A549 treated with Mapracorat at 1 μM for 4 hours (cell line): ENCODE data around the gene RHOT2. TPM values are rescaled to one million over a fixed set of nuclear protein-coding genes. Genes with fewer than 3 reads are reported as not detected.

Experiments
- total RNA-seq: library from RNA; stranded (reverse); fragments of 200-300 nt; extraction: Qiagen RNA extraction; gene quantifications from 5 replicates; pipeline ENCODE4 v1.2.3, GENCODE V29; 2022

Gene RHOT2
- 60.6 to 101 TPM (median 96.1 TPM) in 5 replicates for total RNA-seq

DNA sequence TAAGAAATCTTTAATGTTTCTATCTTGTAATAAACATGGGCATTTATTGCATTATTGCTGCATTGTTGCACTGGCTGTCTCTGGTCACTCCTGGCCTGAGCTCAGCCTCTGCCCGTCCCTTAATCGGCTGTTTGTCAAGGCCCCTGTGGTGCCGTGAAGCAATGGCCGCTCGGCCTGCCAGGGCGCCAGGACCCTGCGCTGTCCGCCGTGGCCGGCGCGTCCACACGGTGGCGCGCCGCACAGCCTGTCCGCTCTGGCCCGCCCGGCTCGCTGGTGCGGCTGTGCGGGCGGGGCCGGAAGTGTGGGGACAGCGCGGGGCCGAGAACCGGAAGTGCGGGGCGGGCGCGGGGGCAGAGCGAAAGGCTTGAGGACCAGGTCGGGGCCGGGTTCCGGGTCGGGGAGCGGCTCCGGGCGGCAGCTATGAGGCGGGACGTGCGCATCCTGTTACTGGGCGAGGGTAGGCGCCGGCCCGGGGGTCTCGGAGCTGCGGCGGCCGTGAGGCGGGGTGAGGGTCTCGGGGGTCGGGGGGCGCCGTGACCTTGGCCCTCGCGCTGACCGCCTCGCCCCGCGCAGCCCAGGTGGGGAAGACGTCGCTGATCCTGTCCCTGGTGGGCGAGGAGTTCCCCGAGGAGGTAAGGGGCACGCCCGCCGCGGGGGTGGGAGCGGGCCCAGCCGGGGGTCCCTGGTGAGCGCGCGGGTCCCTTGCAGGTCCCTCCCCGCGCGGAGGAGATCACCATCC lies at the start of gene RHOT2:
Gene RHOT2, plus strand, starts transcription at position 353 of the 739 bp plus-strand sequence. Its CDS starts 68 bp downstream, at position 421.

DNA sequence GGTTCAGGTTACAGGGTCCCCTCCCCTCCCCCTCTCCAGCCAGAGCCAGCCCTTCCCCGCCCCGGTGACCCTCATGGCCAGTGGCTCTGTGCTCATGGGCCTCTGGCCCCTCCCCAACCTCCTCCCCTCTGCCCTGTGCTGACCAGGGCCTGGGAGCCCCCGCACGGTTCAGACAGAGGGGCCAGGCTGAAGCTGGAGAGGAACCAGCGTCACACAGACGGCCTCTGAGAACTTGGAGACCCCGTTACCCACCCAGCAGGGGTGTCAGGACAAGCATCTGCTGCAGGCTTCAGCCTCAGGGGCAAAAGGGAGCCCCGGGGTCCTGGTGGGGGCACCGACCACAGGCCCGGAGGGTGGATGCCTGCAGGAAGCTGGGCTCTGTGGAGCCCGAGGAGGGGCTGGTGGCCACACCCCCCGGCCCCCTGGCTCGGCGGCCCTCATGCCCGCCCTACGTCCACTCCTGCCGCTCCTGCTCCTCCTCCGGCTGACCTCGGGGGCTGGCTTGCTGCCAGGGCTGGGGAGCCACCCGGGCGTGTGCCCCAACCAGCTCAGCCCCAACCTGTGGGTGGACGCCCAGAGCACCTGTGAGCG lies 37.0 kb upstream of the RHOT2 start, which contains the start of gene WFIKKN1:
Gene WFIKKN1, plus strand, starts transcription at position 171 of the 591 bp plus-strand sequence. Its CDS starts 269 bp downstream, at position 440.

DNA sequence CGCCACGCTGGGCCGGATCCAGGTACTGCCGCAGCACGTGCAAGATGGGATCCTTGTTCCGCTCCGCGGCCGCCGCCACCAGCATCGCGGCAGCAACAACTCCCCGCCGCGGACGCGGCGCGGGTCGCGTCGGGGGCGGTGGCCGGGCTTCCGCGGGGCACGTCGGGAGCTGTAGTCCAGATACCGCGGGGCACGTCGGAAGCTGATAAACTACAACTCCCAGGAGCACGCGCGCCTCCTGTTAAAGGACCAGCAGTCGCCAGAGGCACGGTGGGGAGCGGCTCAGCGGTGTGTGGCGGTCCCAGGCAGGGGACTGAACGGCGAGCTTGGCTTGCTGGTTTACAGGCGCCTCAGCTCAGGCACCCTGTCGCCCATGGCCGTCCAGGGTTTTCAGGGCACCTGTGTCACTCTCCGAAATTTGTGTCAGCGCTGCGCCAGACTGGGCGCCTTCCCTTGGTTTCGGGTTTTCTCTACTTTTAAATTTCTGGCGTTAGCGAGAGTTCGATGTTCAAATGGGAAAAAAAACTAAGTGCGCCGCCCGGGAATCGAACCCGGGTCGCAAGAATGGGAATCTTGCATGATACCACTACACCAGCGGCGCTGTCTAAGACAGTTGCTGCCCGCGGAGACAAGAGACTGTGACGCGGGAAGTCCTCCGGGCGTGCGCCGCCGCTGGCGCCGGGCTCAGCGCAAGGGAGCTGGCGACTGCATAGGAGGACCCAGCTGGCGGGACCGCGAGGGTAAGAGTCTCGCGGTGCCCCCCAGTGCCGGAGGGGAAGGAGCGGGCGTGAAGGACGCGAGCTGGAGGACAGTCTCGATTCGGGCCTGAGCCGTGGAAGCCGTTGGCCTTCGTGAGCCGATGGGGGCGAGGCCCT lies 31.5 kb upstream of the RHOT2 start, which contains the start of gene METTL26:
Gene METTL26, minus strand, starts transcription at position 100 of the 875 bp plus-strand sequence. Its CDS starts 15 bp downstream, at position 85.

DNA sequence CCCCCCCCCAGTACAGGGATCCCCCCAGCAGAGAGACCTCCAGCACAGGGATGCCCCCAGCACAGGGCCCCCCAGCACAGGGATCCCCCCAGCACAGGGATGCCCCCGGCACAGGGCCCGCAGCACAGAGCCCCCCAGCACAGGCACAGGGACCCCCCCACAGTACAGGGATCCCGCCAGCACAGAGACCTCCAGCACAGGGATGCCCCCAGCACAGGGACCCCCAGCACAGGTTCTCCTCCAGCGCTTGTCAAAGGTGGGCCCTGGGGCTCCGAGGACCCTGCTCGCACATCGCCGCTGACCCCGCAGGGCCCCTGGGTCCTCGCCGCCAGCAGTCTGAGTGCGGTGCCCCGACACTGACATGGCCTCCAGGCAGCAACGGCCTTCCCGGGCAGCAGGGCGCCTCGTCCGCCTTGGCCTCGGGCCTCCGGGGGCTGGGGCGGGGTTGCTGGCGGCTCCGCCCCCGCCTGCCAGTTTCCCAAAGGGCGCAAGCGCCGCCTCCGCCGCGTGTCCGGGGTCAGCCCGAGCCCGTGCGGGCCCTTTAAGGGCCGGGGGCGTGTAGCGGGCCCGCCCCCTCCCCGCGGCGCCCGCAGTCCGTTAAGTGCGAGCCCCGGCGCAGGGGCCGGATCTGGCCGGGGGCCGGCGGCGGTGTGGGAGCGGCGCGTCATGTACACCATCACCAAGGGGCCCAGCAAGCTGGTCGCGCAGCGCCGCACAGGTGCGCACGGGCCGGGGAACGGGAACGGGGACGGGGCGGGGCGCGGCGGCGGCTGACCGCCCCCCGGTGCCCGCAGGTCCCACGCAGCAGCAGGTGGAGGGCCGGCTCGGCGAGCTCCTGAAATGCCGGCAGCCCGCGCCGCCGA lies 26.4 kb upstream of the RHOT2 start, which contains the start of gene MCRIP2:
Gene MCRIP2, plus strand, starts transcription at position 503 of the 863 bp plus-strand sequence. Its CDS starts 164 bp downstream, at position 667.

DNA sequence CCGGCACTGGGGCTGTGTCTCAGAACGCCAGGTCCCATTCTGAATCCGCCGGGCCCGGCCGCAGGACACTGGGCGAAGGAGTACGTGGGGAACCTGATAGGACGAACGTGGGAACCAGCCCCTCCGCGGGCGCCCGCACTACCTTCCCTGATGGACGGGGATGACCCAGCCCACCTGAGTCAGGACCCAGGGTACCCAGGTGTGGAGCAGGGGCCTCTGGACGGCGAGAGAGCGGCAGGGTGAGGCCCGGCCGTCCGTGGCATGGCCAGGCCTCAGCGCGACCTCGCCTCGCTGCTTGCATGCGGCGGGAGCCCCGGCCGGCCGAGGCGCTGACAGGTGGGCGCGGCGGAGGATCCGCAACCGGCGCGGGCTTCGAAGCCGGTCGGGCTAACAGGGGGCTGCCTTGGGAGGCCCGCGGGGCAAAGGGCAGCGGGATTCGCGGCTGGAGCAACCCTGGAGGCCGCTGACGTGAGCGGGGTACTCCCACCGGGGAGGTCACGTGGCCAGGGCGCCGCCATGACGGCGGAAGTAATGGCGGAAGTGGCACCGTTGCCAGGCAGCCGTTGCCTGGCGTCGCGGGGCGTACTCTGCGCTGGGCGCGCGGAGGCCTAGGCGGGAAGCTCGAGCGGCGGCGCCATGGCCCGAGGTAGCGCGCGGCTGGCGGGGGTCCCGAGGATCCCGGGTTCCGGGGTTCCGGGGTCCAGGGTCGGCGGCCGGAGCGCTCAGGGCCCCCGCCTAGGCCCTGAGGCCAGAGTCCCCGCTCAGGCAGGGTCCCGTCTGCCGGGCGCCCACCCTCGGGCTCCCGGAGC lies 18.9 kb upstream of the RHOT2 start, which contains the start of gene WDR90:
Gene WDR90, plus strand, starts transcription at position 585 of the 809 bp plus-strand sequence. Its CDS starts 52 bp downstream, at position 637.

DNA sequence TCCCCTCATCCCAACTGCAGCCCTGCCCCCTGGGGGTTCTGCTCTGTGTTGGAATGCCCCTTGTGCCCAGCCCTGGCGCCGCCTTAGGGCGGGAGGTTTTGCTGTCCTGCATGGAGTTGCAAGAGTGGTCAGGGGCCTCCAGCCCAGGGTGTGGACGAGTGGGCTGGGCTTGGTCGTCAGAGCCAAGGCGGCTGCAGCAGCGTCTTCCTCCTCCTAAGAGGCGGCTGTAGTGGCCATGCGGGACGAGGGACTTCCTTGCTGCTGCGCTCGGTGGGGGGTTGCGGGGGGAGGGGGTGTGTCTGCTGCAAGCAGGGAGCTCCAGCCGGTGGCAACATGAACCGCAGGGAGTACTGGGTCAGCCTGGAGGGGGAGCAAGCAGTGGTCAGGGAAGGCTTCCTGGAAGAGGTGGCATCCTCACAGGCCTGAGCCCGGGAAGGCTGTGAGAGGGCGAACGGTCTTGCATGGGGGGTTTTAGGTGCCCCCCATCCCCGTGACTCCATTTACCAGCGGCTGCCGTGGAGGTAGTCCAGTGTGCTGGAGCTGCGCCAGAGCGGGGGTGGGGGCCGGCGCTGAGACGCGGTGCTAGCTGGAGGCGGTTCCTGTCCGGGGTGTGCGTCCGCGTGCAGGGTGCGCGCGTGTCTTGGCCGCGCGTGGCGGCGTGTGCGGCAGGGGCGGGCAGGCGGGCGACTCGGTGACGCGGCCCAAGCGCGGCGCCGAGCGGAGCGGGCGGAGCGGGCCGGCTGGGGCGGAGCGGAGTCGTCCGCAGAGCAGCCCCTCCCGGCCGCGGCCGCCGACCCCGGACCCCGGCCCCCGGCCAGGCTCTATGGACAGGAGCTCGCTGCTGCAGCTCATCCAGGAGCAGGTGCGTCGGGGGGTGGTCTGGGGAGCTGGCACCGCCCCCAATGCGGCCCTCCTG lies 7.3 kb downstream of the RHOT2 start, which contains the start of gene RHBDL1:
Gene RHBDL1, plus strand, starts transcription at position 704 of the 916 bp plus-strand sequence. Its CDS starts 120 bp downstream, at position 824.

DNA sequence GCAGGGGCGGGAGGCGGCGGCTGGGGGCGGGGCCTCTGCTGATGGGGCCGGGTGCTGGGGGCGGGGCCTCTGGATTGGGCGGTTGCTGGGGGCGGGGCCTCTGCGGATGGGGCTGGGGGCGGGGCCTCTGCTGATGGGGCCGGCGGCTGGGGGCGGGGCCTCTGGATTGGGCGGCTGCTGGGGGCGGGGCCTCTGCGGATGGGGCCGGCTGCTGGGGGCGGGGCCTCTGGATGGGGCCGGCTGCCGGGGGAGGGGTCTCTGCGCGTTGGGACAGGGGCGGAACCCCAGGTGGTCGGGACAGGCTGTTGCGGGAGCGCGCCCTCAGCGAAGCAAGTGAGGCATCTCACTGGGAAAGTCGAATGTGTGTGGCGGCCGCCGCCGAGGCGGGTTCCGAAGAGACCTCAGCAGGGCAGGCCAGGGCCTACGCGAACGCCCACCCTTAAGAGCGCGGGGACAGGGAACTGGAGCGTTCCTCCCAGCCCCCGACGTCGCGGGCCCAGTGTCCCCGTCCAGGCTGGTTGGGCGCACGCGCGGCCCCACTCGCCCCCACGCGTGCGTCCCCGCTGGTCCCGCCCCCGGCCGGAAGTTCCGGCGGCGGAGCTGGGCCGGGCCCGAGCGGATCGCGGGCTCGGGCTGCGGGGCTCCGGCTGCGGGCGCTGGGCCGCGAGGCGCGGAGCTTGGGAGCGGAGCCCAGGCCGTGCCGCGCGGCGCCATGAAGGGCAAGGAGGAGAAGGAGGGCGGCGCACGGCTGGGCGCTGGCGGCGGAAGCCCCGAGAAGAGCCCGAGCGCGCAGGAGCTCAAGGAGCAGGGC lies 12.1 kb downstream of the RHOT2 start, which contains the start of gene STUB1:
Gene STUB1, plus strand, starts transcription at position 597 of the 811 bp plus-strand sequence. Its CDS starts 116 bp downstream, at position 713.

DNA sequence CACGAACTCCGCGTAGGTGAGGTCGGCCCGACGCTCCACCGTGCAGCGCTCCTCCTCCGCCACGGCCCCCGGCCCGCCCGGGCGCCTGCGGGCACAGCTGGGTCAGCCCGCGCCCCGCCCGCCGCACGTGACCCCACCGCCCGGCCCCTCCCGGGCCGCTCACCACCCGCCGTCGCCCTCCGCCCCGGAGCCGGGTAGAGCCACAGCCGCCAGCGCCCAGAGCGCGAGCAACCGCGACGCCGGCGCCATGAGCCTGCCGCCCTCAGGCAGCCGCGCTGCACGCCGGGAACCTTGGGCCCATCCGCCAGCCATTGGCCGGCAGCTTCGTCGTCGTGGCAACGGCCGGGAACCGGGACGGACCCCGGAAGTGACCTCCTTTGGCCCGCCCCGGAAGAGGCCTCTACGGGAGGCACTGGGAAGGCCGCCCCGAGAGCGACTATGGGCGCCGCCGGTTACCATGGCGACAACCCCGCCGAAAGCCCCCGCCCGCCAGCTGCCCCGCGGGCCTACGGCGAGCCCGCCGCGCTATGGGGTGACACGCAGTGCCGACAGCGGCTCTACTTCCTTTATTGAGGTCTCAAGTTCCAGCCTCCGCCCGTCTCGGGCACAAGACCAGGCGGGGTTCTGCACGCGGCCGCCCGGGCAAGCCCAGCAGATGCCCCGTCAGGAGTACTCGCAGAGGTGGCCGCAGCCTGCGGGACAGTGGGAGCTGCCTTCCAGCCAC lies 16.3 kb downstream of the RHOT2 start, which contains the start of gene JMJD8:
Gene JMJD8, minus strand, starts transcription at position 264 of the 724 bp plus-strand sequence. Its CDS starts 15 bp downstream, at position 249.

DNA sequence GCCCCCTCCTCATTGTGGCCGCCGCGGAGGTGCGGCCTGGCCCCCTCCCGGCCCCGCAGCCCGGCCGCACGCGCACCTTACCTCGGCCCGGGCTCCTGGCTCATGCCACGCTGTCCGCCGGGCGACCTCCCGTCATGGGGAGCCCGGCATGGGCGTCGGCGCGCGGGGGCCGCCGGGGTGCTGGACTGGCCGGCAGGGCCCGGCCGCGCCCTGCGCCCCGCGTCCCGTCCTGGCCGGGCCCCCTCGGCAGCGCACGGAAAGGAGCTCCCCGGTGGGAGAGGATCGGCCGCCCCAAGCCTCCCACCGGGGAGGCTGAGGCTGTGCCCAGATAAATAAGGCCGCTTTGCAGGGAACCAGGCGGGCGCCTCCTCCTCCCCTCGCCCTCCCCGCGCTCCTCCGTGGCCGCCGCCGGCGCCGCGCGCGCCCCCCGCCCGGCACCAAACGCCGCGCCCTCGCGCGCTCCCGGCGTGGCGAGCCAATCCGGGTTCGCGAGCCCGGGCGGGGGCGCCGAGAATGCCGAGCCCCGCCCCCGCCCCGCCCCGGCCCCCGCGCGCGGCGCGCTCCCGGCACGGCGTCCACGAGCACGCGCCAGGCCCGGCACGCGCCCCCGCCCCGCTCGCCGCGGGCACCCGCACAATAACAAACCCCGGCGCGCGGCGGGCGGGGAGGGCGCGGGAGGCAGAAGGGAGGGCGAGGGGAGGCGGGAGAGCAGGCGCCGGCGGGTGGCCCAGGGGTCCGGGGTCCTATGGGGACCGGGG lies 37.7 kb downstream of the RHOT2 start, which contains the start of gene FBXL16:
Gene FBXL16, minus strand, starts transcription at position 371 of the 758 bp plus-strand sequence. CDS start 8,396 bp downstream, outside the sequence.

DNA sequence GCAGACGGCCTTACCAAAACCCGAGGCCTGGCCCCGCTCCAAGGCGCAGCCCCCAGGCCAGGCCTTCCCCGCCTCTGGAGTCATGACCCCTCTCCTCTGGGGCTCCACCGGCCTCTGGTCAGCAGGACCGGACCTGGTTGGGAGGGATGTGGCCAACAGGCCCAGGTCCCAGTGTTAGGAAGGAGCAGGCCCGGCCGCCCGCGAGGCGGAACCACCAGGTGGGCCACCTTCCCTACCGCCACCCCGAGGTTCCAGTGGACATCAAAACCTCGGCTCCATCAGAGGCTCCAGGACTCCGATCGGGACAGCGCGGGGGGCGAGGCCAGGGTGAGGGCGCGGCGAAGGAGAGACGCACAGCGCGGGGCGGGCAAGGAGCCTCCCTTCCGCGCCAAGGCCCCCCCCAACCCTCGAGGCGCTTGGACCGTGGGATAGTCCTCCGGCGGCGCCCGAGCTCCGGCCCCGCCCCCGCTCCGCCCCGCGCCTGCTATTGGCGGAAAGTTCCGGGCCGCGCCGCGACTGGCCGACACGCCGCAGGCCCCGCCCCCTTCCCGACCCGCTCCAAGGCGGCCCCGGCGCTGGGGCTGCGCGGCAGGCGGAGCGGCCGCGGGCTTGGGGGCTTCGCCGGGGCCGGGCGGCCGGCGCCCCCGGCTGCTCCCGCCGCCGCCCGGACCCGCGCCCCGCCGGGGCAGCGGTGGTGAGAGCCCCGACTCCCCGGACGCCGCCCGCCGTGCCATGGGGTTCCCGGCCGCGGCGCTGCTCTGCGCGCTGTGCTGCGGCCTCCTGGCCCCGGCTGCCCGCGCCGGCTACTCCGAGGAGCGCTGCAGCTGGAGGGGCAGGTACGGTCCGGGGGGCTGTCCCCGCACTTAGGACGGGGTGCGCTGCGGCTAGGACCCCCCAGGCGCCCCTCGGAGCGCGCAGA lies 46.9 kb downstream of the RHOT2 start, which contains the start of gene METRN:
Gene METRN, plus strand, starts transcription at position 561 of the 919 bp plus-strand sequence. Its CDS starts 172 bp downstream, at position 733.

DNA sequence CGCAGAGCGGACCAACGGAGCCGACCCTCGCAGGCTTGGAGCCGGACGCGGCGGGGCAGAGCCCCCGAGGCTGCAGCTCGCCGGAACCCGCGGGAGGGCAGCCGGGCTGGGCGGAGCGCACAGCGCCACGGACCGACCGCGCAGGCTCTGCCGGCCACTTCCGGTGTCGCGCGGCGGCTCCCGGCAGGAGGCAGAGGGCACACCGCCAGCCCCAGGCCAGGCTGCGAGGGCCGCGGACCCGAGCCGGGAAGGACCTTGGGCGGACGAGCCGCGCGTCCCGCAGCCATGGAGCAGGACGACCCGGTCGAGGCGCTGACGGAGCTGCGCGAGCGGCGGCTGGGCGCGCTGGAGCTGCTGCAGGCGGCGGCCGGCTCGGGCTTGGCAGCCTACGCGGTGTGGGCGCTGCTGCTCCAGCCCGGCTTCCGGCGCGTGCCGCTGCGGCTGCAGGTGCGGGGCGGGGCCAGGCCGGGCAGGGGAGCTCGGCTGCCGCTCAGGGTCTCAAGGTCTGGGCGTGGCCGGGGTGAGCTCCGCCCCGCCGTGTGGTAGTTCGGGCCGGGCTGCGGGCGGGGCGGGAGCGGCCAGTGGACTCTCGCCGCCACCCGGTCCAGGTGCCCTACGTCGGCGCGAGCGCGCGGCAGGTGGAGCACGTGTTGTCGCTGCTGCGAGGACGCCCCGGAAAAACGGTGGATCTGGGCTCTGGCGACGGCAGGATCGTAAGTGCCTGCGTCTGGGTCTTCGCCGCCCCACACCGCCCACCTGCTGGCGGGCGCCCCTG lies 53.2 kb downstream of the RHOT2 start, which contains the start of gene ANTKMT:
Gene ANTKMT, plus strand, starts transcription at position 157 of the 775 bp plus-strand sequence. Its CDS starts 129 bp downstream, at position 286.

